Activated CD8-positive, alpha-beta memory T cell treated with anti-CD3 and anti-CD28 coated beads, Interleukin-2, amount 50 U/mL, for 1 hour (primary cell): ENCODE data around the gene LRMDA.
"Not testable (repeated sequence)": the region's sequence is repeated elsewhere in the genome, so short reads cannot be mapped to it uniquely, and the experiment has no call there.

Source experiments
- DNase-seq: peaks from one replicate; pipeline ENCODE4 v3.0.0-alpha.2; 2020; ENCODE audit errors: extremely low read depth

Gene LRMDA

GRCh38 chr10:75508239-75508813, 76.9 kb downstream of the LRMDA start:
- DNase-seq = no peak

GRCh38 chr10:75508814-75509306, 77.4 kb downstream of the LRMDA start:
- DNase-seq = no peak

GRCh38 chr10:75509706-75510105, 78.3 kb downstream of the LRMDA start:
- DNase-seq = no peak

- DNase-seq = no peak
Observed at GRCh38 chr10:75511011-75511410, 79.6 kb downstream of the LRMDA start.

GRCh38 chr10:75512203-75512933, 80.9 kb downstream of the LRMDA start:
- DNase-seq = no peak

- DNase-seq = no peak
Observed at GRCh38 chr10:75513292-75513885, 82.0 kb downstream of the LRMDA start.

- DNase-seq = no peak
Observed at GRCh38 chr10:75514830-75515229, 83.4 kb downstream of the LRMDA start.

GRCh38 chr10:75516154-75516553, 84.7 kb downstream of the LRMDA start:
- not testable (repeated sequence) for DNase-seq

GRCh38 chr10:75519213-75519612, 87.8 kb downstream of the LRMDA start:
- not testable (repeated sequence) for DNase-seq

- not testable (repeated sequence) for DNase-seq
Observed at GRCh38 chr10:75521194-75521829, 89.9 kb downstream of the LRMDA start.

- no peak for DNase-seq
Observed at GRCh38 chr10:75525067-75525466, 93.6 kb downstream of the LRMDA start.

- no peak for DNase-seq
Observed at GRCh38 chr10:75525646-75526045, 94.2 kb downstream of the LRMDA start.

- no peak for DNase-seq
Observed at GRCh38 chr10:75527542-75527941, 96.1 kb downstream of the LRMDA start.

GRCh38 chr10:75528392-75528791, 97.0 kb downstream of the LRMDA start:
- no peak for DNase-seq

- DNase-seq = no peak
Observed at GRCh38 chr10:75530299-75530698, 98.9 kb downstream of the LRMDA start.

- DNase-seq = no peak
Observed at GRCh38 chr10:75531571-75532031, 100.2 kb downstream of the LRMDA start.

- DNase-seq = no peak
Observed at GRCh38 chr10:75532253-75532924, 101.0 kb downstream of the LRMDA start.

GRCh38 chr10:75538144-75538543, 106.7 kb downstream of the LRMDA start:
- DNase-seq = no peak

- DNase-seq = no peak
Observed at GRCh38 chr10:75538765-75539164, 107.3 kb downstream of the LRMDA start.

- DNase-seq = no peak
Observed at GRCh38 chr10:75540357-75540966, 109.0 kb downstream of the LRMDA start.

GRCh38 chr10:75540981-75541380, 109.6 kb downstream of the LRMDA start:
- DNase-seq = no peak
